Measurements from ENCODE around the gene FOXE3. TPM values are rescaled to one million over a fixed set of nuclear protein-coding genes. Genes with fewer than 3 reads are reported as not detected.

FOXE3 gene
- total and polyA plus RNA-seq, 5 donors from 2014 or later: not detected

DNA sequence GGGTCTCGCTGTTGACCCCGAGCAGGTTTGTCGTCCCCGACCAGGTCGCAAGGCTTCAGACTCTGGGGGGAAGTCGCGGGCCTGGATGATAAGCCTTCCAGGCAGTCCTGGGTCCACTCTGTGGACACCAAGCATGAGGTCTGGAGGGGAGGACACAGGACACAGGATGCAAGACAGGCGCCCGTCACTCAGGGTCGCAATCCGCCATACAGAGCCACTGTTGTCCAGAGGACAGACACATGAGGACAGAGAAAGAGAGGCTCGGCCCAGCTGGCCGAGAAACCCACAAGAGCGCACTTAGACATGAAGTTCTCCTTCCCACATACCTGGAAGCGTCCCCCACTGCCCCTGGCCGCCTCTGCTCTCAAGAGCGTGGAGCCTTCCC is 16.9 kb downstream of the FOXE3 start:
- Histone ChIP-seq H3K27me3 (ENCODE audit: control insufficient read depth, insufficient read depth, low read length) (no peaks in the 10 kb centered on the region), H3K4me3 (ENCODE audit: low read depth, low read length) (peak overlapping the region; percentile 43)
- H3K4me1 Mint-ChIP-seq: peaks cover 4 to 54% (median 32%) of the 10 kb centered on the region in 4 donors

DNA sequence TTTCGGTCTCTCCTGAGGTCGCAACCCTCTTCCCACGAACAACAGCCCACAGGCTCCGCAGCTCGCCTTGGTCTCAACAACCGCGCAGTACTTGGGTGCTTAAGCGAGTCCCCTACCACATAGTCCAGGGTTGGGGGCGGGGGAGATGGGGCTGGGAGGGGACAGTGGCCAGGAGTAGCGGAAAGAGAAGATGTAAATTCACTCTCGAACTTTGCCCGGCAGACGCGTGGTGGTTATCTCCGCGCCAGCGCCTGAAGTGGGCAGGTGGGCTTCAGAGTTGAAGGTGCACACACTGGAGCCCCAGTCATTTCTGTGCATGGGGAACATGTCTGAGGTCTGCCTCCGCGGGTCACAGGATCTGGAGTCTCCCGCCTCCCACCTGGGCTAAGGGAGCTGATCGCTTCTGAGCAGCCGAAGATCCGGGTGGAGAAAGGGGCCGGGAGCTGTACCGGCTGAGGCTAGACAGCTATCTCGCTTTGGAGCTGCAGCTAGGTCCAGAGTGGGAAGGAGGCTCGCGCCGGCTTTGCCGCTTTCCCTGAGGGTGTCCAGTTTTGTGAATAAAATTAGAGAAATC is 17.5 kb downstream of the FOXE3 start:
- no peak for DNase-seq
- H3K4me1 Mint-ChIP-seq: peaks cover 4 to 57% (median 32%) of the 10 kb centered on the region in 4 donors
- H3K36me3 ChIP-seq (ENCODE audit: control insufficient read depth, insufficient read depth, low read length): no peaks in the 10 kb centered on the region
- H3K27me3 ChIP-seq (ENCODE audit: control insufficient read depth, insufficient read depth, low read length): no peaks in the 10 kb centered on the region
- H3K27me3 Mint-ChIP-seq: peaks cover 36% of the 10 kb centered on the region
- no peaks in the 10 kb centered on the region for H3K9me3 ChIP-seq (ENCODE audit: control insufficient read depth in 2 of 2, low read length in 2 of 2)
- no peak overlapping the region for H3K4me3 ChIP-seq (ENCODE audit: low read depth, low read length)
- H3K27ac Mint-ChIP-seq: no peak overlapping the region
- H3K36me3 Mint-ChIP-seq: peaks cover 4% of the 10 kb centered on the region
- no peak overlapping the region for H3K27ac ChIP-seq (ENCODE audit: insufficient read depth, low read length, poor library complexity, severe bottlenecking)
- no peaks in the 10 kb centered on the region for H3K9me3 Mint-ChIP-seq
- ATAC-seq (ENCODE audit: low read depth in 2 of 2): no peak
- H3K4me1 ChIP-seq (ENCODE audit: control insufficient read depth, insufficient read depth, low read length, poor library complexity, severe bottlenecking): peaks cover 43% of the 10 kb centered on the region
- peak overlapping the region; percentile 70 to 88 (median 76) for H3K4me3 Mint-ChIP-seq

More for the DNA sequence above, 16.9 kb downstream of the FOXE3 start:
- peak overlapping the region; percentile 79 to 89 (median 84) for H3K4me3 Mint-ChIP-seq
- Histone ChIP-seq H3K9me3 (ENCODE audit: control insufficient read depth in 2 of 2, low read length in 2 of 2) (no peaks in the 10 kb centered on the region), H3K36me3 (ENCODE audit: control insufficient read depth, insufficient read depth, low read length) (no peaks in the 10 kb centered on the region), H3K4me1 (ENCODE audit: control insufficient read depth, insufficient read depth, low read length, poor library complexity, severe bottlenecking) (peaks cover 42% of the 10 kb centered on the region), H3K27ac (ENCODE audit: insufficient read depth, low read length, poor library complexity, severe bottlenecking) (no peak overlapping the region)
- H3K27ac Mint-ChIP-seq: no peak overlapping the region
- no peaks in the 10 kb centered on the region for H3K9me3 Mint-ChIP-seq
- H3K27me3 Mint-ChIP-seq: peaks cover 36% of the 10 kb centered on the region
- H3K36me3 Mint-ChIP-seq: peaks cover 4% of the 10 kb centered on the region
- ATAC-seq (ENCODE audit: low read depth in 2 of 2): no peak
- DNase-seq: no peak

- Mint-ChIP-seq H3K4me3 (peak overlapping the region; percentile 64 to 91 (median 68)), H3K27me3 (peaks cover 36% of the 10 kb centered on the region), H3K36me3 (peaks cover 4% of the 10 kb centered on the region), H3K9me3 (no peaks in the 10 kb centered on the region), H3K27ac (no peak overlapping the region), H3K4me1 (peaks cover 4 to 57% (median 32%) of the 10 kb centered on the region in 4 donors)
- ATAC-seq (ENCODE audit: low read depth in 2 of 2) (no peak), DNase-seq (no peak)
- H3K36me3 ChIP-seq (ENCODE audit: control insufficient read depth, insufficient read depth, low read length): no peaks in the 10 kb centered on the region
- peaks cover 50% of the 10 kb centered on the region for H3K4me1 ChIP-seq (ENCODE audit: control insufficient read depth, insufficient read depth, low read length, poor library complexity, severe bottlenecking)
- no peaks in the 10 kb centered on the region for H3K27me3 ChIP-seq (ENCODE audit: control insufficient read depth, insufficient read depth, low read length)
- no peaks in the 10 kb centered on the region for H3K9me3 ChIP-seq (ENCODE audit: control insufficient read depth in 2 of 2, low read length in 2 of 2)
- no peak overlapping the region for H3K27ac ChIP-seq (ENCODE audit: insufficient read depth, low read length, poor library complexity, severe bottlenecking)
- H3K4me3 ChIP-seq (ENCODE audit: low read depth, low read length): no peak overlapping the region
Observed at GRCh38 chr1:47434051-47434842, 18.2 kb downstream of the FOXE3 start.

DNA sequence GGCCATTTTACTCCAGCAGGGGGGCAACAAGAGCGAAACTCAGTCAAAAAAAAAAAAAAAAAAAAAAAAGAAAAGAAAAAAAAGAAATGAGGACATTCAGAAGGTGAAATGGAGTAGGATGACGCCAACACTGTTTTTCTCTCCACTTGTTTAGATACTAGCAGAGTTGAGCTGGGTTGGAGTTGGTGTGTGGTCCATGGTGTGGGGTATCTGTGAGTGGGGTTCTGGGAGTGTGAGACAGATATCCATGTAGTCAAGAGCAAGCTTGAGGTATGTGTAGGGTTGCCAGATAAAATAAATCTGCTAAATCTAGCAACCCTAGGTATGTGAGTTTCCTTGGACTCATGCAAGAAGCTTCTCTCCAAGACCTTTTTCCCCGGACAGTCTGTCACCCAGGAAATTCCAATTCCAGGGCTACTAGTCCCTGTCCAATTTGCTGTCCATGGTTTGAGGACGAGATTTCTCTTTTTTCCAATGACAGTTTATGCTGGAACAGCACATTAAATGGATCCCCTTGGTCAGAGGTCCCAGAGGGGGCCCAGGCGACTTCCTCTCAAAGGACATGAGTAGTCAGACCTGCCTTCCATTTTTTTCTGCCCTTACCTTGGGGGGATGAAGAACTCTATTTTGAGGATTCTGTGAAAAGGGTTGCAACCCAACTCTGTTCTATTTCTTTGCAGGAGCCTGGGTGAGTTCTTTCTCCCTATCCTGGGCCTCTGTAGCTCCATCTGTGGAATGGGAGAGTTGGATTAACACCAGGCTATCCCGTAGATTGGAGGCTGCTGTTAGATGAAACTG is 19.6 kb downstream of the FOXE3 start:
- Histone ChIP-seq H3K27me3 (ENCODE audit: control insufficient read depth, insufficient read depth, low read length) (peaks cover 3% of the 10 kb centered on the region), H3K36me3 (ENCODE audit: control insufficient read depth, insufficient read depth, low read length) (no peaks in the 10 kb centered on the region), H3K4me1 (ENCODE audit: control insufficient read depth, insufficient read depth, low read length, poor library complexity, severe bottlenecking) (peaks cover 53% of the 10 kb centered on the region), H3K27ac (ENCODE audit: insufficient read depth, low read length, poor library complexity, severe bottlenecking) (no peak overlapping the region), H3K4me3 (ENCODE audit: low read depth, low read length) (peak overlapping the region; percentile 81), H3K9me3 (ENCODE audit: control insufficient read depth in 2 of 2, low read length in 2 of 2) (no peaks in the 10 kb centered on the region)
- DNase-seq (no peak), ATAC-seq (ENCODE audit: low read depth in 2 of 2) (no peak)
- H3K9me3 Mint-ChIP-seq: peaks cover 0 to 2% (median 0%) of the 10 kb centered on the region in 7 donors
- peaks cover 4% of the 10 kb centered on the region for H3K36me3 Mint-ChIP-seq
- peak overlapping the region; percentile 89 to 98 (median 90) for H3K4me3 Mint-ChIP-seq
- peaks cover 4 to 63% (median 32%) of the 10 kb centered on the region in 4 donors for H3K4me1 Mint-ChIP-seq
- peaks cover 32% of the 10 kb centered on the region for H3K27me3 Mint-ChIP-seq
- H3K27ac Mint-ChIP-seq: peak overlapping the region in 1 of 3 donors; percentile 20

GRCh38 chr1:47436304-47436978 is 20.4 kb downstream of the FOXE3 start:
- Mint-ChIP-seq H3K27me3 (peaks cover 32% of the 10 kb centered on the region), H3K9me3 (peaks cover 0 to 2% (median 0%) of the 10 kb centered on the region in 7 donors), H3K27ac (peak overlapping the region; percentile 46 to 93 (median 79)), H3K4me3 (peak overlapping the region; percentile 89 to 98 (median 90)), H3K36me3 (no peaks in the 10 kb centered on the region), H3K4me1 (peaks cover 4 to 57% (median 27%) of the 10 kb centered on the region in 4 donors)
- peak overlapping the region; percentile 74 for H3K27ac ChIP-seq (ENCODE audit: insufficient read depth, low read length, poor library complexity, severe bottlenecking)
- peak; percentile 18 to 21 for ATAC-seq (ENCODE audit: low read depth in 2 of 2)
- H3K27me3 ChIP-seq (ENCODE audit: control insufficient read depth, insufficient read depth, low read length): peaks cover 8% of the 10 kb centered on the region
- H3K4me1 ChIP-seq (ENCODE audit: control insufficient read depth, insufficient read depth, low read length, poor library complexity, severe bottlenecking): peaks cover 53% of the 10 kb centered on the region
- no peaks in the 10 kb centered on the region for H3K36me3 ChIP-seq (ENCODE audit: control insufficient read depth, insufficient read depth, low read length)
- H3K4me3 ChIP-seq (ENCODE audit: low read depth, low read length): peak overlapping the region; percentile 81
- DNase-seq: peak; percentile 58 to 81 (median 70)
- no peaks in the 10 kb centered on the region for H3K9me3 ChIP-seq (ENCODE audit: control insufficient read depth in 2 of 2, low read length in 2 of 2)

DNA sequence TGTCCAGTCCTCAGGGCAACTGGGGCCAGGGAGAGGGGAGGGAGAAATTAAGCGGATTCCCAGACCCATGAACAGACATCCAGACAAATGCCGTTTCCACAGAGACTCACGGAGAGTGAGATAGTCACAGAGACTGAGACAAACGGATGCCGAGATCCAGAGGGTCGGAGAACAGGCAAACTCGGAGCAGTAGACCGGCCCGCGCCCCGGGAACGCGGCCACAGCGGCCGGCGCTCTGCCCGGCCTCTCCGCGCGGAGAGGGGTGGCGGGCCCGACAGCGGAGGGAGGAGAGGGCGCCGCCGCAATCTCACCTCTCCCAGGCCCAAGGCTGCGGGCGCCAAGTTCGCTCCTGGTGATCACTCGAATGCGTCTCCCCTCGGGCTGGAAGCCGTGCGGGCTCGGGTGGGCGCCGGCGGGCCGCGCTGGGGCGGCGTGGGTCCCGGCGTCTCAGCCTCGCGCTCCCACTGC is 20.9 kb downstream of the FOXE3 start:
- peaks cover 4 to 53% (median 26%) of the 10 kb centered on the region in 4 donors for H3K4me1 Mint-ChIP-seq
- peaks cover 0 to 2% (median 0%) of the 10 kb centered on the region in 7 donors for H3K9me3 Mint-ChIP-seq
- ATAC-seq (ENCODE audit: low read depth in 2 of 2): peak; percentile 1 to 2
- H3K36me3 Mint-ChIP-seq: no peaks in the 10 kb centered on the region
- Histone ChIP-seq H3K36me3 (ENCODE audit: control insufficient read depth, insufficient read depth, low read length) (no peaks in the 10 kb centered on the region), H3K4me1 (ENCODE audit: control insufficient read depth, insufficient read depth, low read length, poor library complexity, severe bottlenecking) (peaks cover 50% of the 10 kb centered on the region), H3K27ac (ENCODE audit: insufficient read depth, low read length, poor library complexity, severe bottlenecking) (peak overlapping the region; percentile 74), H3K4me3 (ENCODE audit: low read depth, low read length) (peak overlapping the region; percentile 81), H3K27me3 (ENCODE audit: control insufficient read depth, insufficient read depth, low read length) (peaks cover 14% of the 10 kb centered on the region), H3K9me3 (ENCODE audit: control insufficient read depth in 2 of 2, low read length in 2 of 2) (no peaks in the 10 kb centered on the region)
- peak overlapping the region; percentile 46 to 93 (median 79) for H3K27ac Mint-ChIP-seq
- peaks cover 32% of the 10 kb centered on the region for H3K27me3 Mint-ChIP-seq
- peak overlapping the region; percentile 89 to 98 (median 90) for H3K4me3 Mint-ChIP-seq
- no peak for DNase-seq

All from CD4-positive, CD25-positive, alpha-beta regulatory T cell (primary cell).